ENCODE measurements around the gene CHCHD5. TPM values are rescaled to one million over a fixed set of nuclear protein-coding genes. Genes with fewer than 3 reads are reported as not detected.

CHCHD5 gene
- total and polyA plus RNA-seq, 12 donors: 8.9 to 56.5 (median 33.6) TPM

DNA sequence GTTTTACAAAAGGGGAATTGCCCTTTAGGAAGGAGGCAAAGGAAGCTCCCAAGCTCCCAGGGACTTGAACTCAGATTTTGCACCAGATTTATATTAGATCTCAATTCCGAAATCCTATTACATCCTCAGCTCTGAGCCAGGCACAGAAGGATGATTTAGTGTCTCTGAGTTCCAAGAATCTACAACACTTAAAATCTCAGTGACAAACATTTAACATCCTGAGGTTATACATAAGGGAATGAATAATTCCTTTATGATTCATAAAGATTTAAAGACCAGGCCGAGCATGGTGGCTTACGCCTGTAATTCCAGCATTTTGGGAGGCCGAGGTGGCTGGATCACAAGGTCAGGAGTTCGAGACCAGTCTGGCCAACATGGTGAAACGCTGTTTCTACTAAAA lies 44.8 kb downstream of the CHCHD5 start:
- H3K4me1 ChIP-seq (replicated peaks in 1 of 2): peaks cover 0 to 18% of the 10 kb centered on the region in 2 donors
- TF ChIP-seq, protein P1, sequence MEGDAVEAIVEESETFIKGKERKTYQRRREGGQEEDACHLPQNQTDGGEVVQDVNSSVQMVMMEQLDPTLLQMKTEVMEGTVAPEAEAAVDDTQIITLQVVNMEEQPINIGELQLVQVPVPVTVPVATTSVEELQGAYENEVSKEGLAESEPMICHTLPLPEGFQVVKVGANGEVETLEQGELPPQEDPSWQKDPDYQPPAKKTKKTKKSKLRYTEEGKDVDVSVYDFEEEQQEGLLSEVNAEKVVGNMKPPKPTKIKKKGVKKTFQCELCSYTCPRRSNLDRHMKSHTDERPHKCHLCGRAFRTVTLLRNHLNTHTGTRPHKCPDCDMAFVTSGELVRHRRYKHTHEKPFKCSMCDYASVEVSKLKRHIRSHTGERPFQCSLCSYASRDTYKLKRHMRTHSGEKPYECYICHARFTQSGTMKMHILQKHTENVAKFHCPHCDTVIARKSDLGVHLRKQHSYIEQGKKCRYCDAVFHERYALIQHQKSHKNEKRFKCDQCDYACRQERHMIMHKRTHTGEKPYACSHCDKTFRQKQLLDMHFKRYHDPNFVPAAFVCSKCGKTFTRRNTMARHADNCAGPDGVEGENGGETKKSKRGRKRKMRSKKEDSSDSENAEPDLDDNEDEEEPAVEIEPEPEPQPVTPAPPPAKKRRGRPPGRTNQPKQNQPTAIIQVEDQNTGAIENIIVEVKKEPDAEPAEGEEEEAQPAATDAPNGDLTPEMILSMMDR (IDR thresholded peaks at IDR 0.05): no peak
- H3K27me3 ChIP-seq: no peaks in the 10 kb centered on the region
- H3K27ac ChIP-seq: no peak overlapping the region
- DNase-seq: peak in 2 of 7 donors; percentile 7 to 9
- intact Hi-C loops (cut with DNase I): loop anchor here (5.0 to 10.0 kb wide), 4 partner anchors 56 to 98 kb away; partner anchors contain the start of gene NT5DC4 (in 1 of the 2)
- H3K9me3 ChIP-seq (replicated peaks in 1 of 3): no peaks in the 10 kb centered on the region
- 76 to 88% (median 81%) methylated on average over 6 of the region's 6 CpGs for WGBS, 4 donors
- no peaks in the 10 kb centered on the region for H3K36me3 ChIP-seq (replicated peaks in 1 of 2)
- no peak overlapping the region for H3K4me3 ChIP-seq

DNA sequence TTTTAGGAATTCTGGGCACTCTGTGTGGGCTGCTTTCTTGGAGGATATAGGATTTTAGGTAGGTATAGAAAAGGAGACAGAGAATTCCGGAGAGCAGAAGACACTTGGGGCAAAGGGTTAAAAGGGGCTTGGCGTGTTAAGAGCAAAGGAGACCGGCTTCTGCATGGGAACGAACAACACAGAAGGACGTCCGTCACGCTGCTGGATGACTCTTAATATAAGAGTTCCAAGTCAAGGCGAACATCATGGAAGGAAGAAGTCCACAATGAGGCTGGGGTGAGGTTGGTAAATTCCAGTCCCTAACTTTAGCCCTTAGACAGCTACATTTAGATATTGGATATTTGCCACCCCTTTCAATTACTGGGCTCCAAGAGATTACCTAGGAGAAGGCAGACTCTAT lies 45.4 kb downstream of the CHCHD5 start:
- Histone ChIP-seq H3K27ac (no peak overlapping the region), H3K4me3 (no peak overlapping the region), H3K9me3 (replicated peaks in 1 of 3) (no peaks in the 10 kb centered on the region), H3K36me3 (replicated peaks in 1 of 2) (no peaks in the 10 kb centered on the region), H3K27me3 (no peaks in the 10 kb centered on the region), H3K4me1 (replicated peaks in 1 of 2) (peaks cover 0 to 18% of the 10 kb centered on the region in 2 donors)
- intact Hi-C loops (cut with DNase I): loop anchor here (5.0 to 10.0 kb wide), 4 partner anchors 55 to 97 kb away; partner anchors contain the start of gene NT5DC4 (in 1 of the 2)
- TF ChIP-seq POLR2A (IDR thresholded peaks at IDR 0.05): no peak
- 76 to 89% (median 78%) methylated on average over 8 of the region's 8 CpGs for WGBS, 4 donors
- DNase-seq: peak in 2 of 7 donors; percentile 5 to 37

DNA sequence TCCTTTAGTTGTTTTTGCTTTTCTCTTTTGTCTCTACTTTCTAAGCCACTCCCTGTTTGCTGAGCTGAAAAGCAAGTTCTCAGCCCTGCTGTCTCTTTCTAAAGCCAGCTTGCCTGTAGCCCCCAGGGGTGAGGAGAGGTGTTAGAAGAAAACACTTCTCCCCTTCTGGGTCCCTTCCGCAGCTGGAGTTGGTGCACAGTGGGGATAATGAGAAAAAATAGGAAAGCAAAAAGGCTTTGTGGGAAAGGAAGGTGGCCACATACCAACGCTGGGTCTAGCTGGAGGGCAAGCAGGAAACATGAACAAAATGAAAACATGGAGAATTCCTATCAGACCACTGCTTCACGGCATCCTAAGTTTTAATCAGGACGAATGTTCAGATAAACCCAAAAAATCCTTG lies 45.9 kb downstream of the CHCHD5 start:
- intact Hi-C loops (cut with DNase I): no loop called here
- peaks cover 0 to 18% of the 10 kb centered on the region in 2 donors for H3K4me1 ChIP-seq (replicated peaks in 1 of 2)
- TF ChIP-seq POLR2A (IDR thresholded peaks at IDR 0.05): no peak
- TF ChIP-seq, protein P1 (IDR thresholded peaks at IDR 0.05): no peak

DNA sequence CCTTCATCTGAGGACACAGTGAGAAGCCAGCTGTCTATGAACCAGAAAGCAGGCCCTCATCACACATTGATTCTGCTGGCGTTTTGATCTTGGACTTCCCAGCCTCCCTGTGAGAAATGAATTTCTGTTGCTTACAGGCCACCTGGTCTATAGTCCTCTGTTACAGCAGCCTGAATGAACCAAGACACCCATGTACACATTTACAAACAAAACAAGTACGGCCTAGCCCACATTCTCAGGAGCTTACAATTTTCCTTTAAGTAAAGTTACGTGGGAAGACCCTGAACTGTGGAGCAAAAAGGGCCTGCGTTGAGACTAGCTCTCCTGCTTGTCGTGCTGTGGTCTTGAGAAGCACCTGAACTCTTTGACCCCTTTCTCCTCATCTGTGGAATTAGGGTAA lies 49.3 kb downstream of the CHCHD5 start:
- H3K9me3 ChIP-seq (replicated peaks in 1 of 3): no peaks in the 10 kb centered on the region
- H3K36me3 ChIP-seq (replicated peaks in 1 of 2): no peaks in the 10 kb centered on the region
- H3K27ac ChIP-seq: no peak overlapping the region
- 84 to 96% (median 91%) methylated on average over 5 of the region's 5 CpGs for WGBS, 4 donors
- intact Hi-C loops (cut with DNase I): no loop called here
- no peaks in the 10 kb centered on the region for H3K27me3 ChIP-seq
- no peak for TF ChIP-seq POLR2A (IDR thresholded peaks at IDR 0.05)
- TF ChIP-seq, protein P1 (IDR thresholded peaks at IDR 0.05): no peak
- H3K4me3 ChIP-seq: no peak overlapping the region
- no peak for DNase-seq
- H3K4me1 ChIP-seq (replicated peaks in 1 of 2): peaks cover 0 to 4% of the 10 kb centered on the region in 2 donors

More for the DNA sequence above, 45.9 kb downstream of the CHCHD5 start:
- Histone ChIP-seq H3K36me3 (replicated peaks in 1 of 2) (no peaks in the 10 kb centered on the region), H3K4me3 (no peak overlapping the region), H3K27ac (no peak overlapping the region), H3K9me3 (replicated peaks in 1 of 3) (no peaks in the 10 kb centered on the region), H3K27me3 (no peaks in the 10 kb centered on the region)
- WGBS, 4 donors: 42 to 55% (median 47%) methylated on average over 4 of the region's 4 CpGs
- peak in 2 of 7 donors; percentile 3 to 13 for DNase-seq
